ENCODE results near the gene TBC1D14. TPM values are rescaled to one million over a fixed set of nuclear protein-coding genes. Genes with fewer than 3 reads are reported as not detected.

The TBC1D14 gene
- polyA plus RNA-seq, 3 donors, result 36.3 to 44.7 (median 39.3) TPM

- Histone ChIP-seq H3K27me3 (ENCODE audit: control insufficient read depth in 2 of 2, insufficient read depth in 2 of 2, low read length in 2 of 2) (no peaks in the 10 kb centered on the region), H3K27ac (ENCODE audit: low read depth in 1 of 2, low read length in 2 of 2) (peak overlapping the region; percentile 75 to 85), H4K20me1 (ENCODE audit: insufficient read depth, low read length) (peaks cover 31% of the 10 kb centered on the region), H3K9me3 (replicated peaks in 1 of 2; ENCODE audit: control insufficient read depth in 1 of 2, insufficient read depth in 1 of 2, low read length in 2 of 2) (no peaks in the 10 kb centered on the region), H3K36me3 (replicated peaks in 1 of 2; ENCODE audit: control insufficient read depth in 1 of 2, insufficient read depth in 2 of 2, low read length in 2 of 2) (peaks cover 0 to 16% of the 10 kb centered on the region in 2 donors), H2AFZ (ENCODE audit: insufficient read depth, low read depth, low read length, poor library complexity, severe bottlenecking) (no peak overlapping the region), H3K4me1 (ENCODE audit: control insufficient read depth in 1 of 2, insufficient read depth in 2 of 2, low read length in 2 of 2) (peaks cover 63 to 67% of the 10 kb centered on the region in 2 donors), H3K4me2 (replicated peaks; ENCODE audit: extremely low read depth, low read length, poor library complexity, severe bottlenecking) (peak overlapping the region; percentile 72), H3K9ac (ENCODE audit: insufficient read depth, low read length, poor library complexity, severe bottlenecking) (no peak overlapping the region), H3K79me2 (ENCODE audit: insufficient read depth, low read length) (peaks cover 81% of the 10 kb centered on the region), H3K4me3 (replicated peaks in 1 of 3; ENCODE audit: low read depth in 2 of 3, low read length in 3 of 3) (peak overlapping the region in 1 of 3 experiments; percentile 66)
- H3K27ac Mint-ChIP-seq, result peak overlapping the region; percentile 83 to 96 (median 89)
- H3K27me3 Mint-ChIP-seq (ENCODE audit: low read depth in 3 of 3), result peaks cover 0 to 4% (median 0%) of the 10 kb centered on the region in 3 donors
- H3K4me3 Mint-ChIP-seq, result peak overlapping the region; percentile 72 to 79
- peaks cover 0 to 9% (median 3%) of the 10 kb centered on the region in 7 donors for H3K9me3 Mint-ChIP-seq
- TF ChIP-seq CTCF (IDR thresholded peaks at IDR 0.05), result no peak
- WGBS (ENCODE audit: insufficient coverage), result 26% methylated on average over 8 of the region's 17 CpGs
- DNase-seq, result no peak
- peaks cover 24 to 56% of the 10 kb centered on the region in 2 donors for H3K36me3 Mint-ChIP-seq
- H3K4me1 Mint-ChIP-seq, result peaks cover 88% of the 10 kb centered on the region
- intact Hi-C loops (cut with micrococcal nuclease), result no loop called here
These were observed 28.1 kb downstream of the TBC1D14 start for GRCh38 chr4:6937754-6938153.

GRCh38 chr4:6938237-6938636, 28.6 kb downstream of the TBC1D14 start:
- H3K79me2 ChIP-seq (ENCODE audit: insufficient read depth, low read length), result peaks cover 79% of the 10 kb centered on the region
- Mint-ChIP-seq H3K4me1 (peaks cover 90% of the 10 kb centered on the region), H3K27me3 (ENCODE audit: low read depth in 3 of 3) (peaks cover 0 to 5% (median 0%) of the 10 kb centered on the region in 3 donors), H3K36me3 (peaks cover 21 to 53% of the 10 kb centered on the region in 2 donors), H3K27ac (peak overlapping the region; percentile 86 to 97 (median 94)), H3K9me3 (peaks cover 0 to 8% (median 2%) of the 10 kb centered on the region in 7 donors), H3K4me3 (peak overlapping the region; percentile 72 to 79)
- no peaks in the 10 kb centered on the region for H3K9me3 ChIP-seq (replicated peaks in 1 of 2; ENCODE audit: control insufficient read depth in 1 of 2, insufficient read depth in 1 of 2, low read length in 2 of 2)
- peak overlapping the region in 2 of 3 experiments; percentile 4 to 66 for H3K4me3 ChIP-seq (replicated peaks in 1 of 3; ENCODE audit: low read depth in 2 of 3, low read length in 3 of 3)
- no peak for TF ChIP-seq CTCF (IDR thresholded peaks at IDR 0.05)
- H4K20me1 ChIP-seq (ENCODE audit: insufficient read depth, low read length), result peaks cover 30% of the 10 kb centered on the region
- peak overlapping the region; percentile 72 for H3K4me2 ChIP-seq (replicated peaks; ENCODE audit: extremely low read depth, low read length, poor library complexity, severe bottlenecking)
- peaks cover 0 to 16% of the 10 kb centered on the region in 2 donors for H3K36me3 ChIP-seq (replicated peaks in 1 of 2; ENCODE audit: control insufficient read depth in 1 of 2, insufficient read depth in 2 of 2, low read length in 2 of 2)
- H3K27ac ChIP-seq (ENCODE audit: low read depth in 1 of 2, low read length in 2 of 2), result peak overlapping the region; percentile 75 to 85
- WGBS (ENCODE audit: insufficient coverage), result 2% methylated on average over 7 of the region's 7 CpGs
- no peak overlapping the region for H2AFZ ChIP-seq (ENCODE audit: insufficient read depth, low read depth, low read length, poor library complexity, severe bottlenecking)
- no peaks in the 10 kb centered on the region for H3K27me3 ChIP-seq (ENCODE audit: control insufficient read depth in 2 of 2, insufficient read depth in 2 of 2, low read length in 2 of 2)
- H3K9ac ChIP-seq (ENCODE audit: insufficient read depth, low read length, poor library complexity, severe bottlenecking), result peak overlapping the region; percentile 41
- intact Hi-C loops (cut with micrococcal nuclease), result no loop called here
- peak; percentile 49 to 80 (median 80) for DNase-seq
- peaks cover 66 to 69% of the 10 kb centered on the region in 2 donors for H3K4me1 ChIP-seq (ENCODE audit: control insufficient read depth in 1 of 2, insufficient read depth in 2 of 2, low read length in 2 of 2)

All from CD14-positive monocyte (primary cell).